Fibroblast of lung (primary cell): ENCODE measurements around the gene TLN1. TPM values are rescaled to one million over a fixed set of nuclear protein-coding genes. Genes with fewer than 3 reads are reported as not detected.
A peak's percentile ranks its signal among the peaks of the same experiment; 100 is the strongest.

Source experiments
- DNase-seq, 2 donors: peaks; one replicate each; pipeline versions ENCODE4 v3.0.0 to v3.0.0-alpha.2; 2010; ENCODE audit warnings: low read depth in 2 of 2
- H2AFZ ChIP-seq: 2 replicates; pipeline ENCODE4 v1.5.1; 2012; ENCODE audit warnings: low read length, control low read depth, inconsistent platforms
- H3K27ac ChIP-seq: 2 replicates; pipeline ENCODE4 v1.5.1; 2011; ENCODE audit warnings: low read length, control low read depth; ENCODE audit not compliant: insufficient read depth
- H3K27me3 ChIP-seq: 2 replicates; pipeline ENCODE4 v1.5.1; 2011; ENCODE audit warnings: mild to moderate bottlenecking, low read length; ENCODE audit not compliant: control insufficient read depth, insufficient read depth
- H3K36me3 ChIP-seq: 2 replicates; pipeline ENCODE4 v1.5.1; 2011; ENCODE audit warnings: low read length; ENCODE audit not compliant: control insufficient read depth, insufficient read depth
- H3K4me1 ChIP-seq: 2 replicates; pipeline ENCODE4 v1.5.1; 2011; ENCODE audit warnings: low read length; ENCODE audit not compliant: control insufficient read depth, insufficient read depth; ENCODE audit errors: extremely low read depth
- H3K4me2 ChIP-seq: 2 replicates; pipeline ENCODE4 v1.5.1; 2011; ENCODE audit warnings: low read length, control low read depth; ENCODE audit not compliant: insufficient read depth; ENCODE audit errors: extremely low read depth
- H3K4me3 ChIP-seq, 4 experiments: fragments of 200-600 bp in 1 of 4; sonication (generic) in 1 of 4; replicated peaks in 1 of 4; 2 replicates each; pipeline ENCODE4 v1.5.1; 2011 to 2016; ENCODE audit warnings: low read length in 4 of 4, low read depth in 3 of 4, mild to moderate bottlenecking in 3 of 4, control low read depth in 2 of 4, inconsistent platforms in 1 of 4, mixed read lengths in 1 of 4; ENCODE audit not compliant: insufficient read depth in 1 of 4; ENCODE audit errors: control extremely low read depth in 1 of 4
- H3K79me2 ChIP-seq: 2 replicates; pipeline ENCODE4 v1.5.1; 2012; ENCODE audit warnings: mild to moderate bottlenecking, low read length, inconsistent platforms; ENCODE audit not compliant: control insufficient read depth, insufficient read depth
- H3K9ac ChIP-seq: 2 replicates; pipeline ENCODE4 v1.5.1; 2011; ENCODE audit warnings: mild to moderate bottlenecking, low read length, control low read depth; ENCODE audit not compliant: insufficient read depth
- H3K9me3 ChIP-seq: 2 replicates; pipeline ENCODE4 v1.5.1; 2012; ENCODE audit warnings: low read depth, low read length; ENCODE audit not compliant: control insufficient read depth, insufficient read depth
- H4K20me1 ChIP-seq: 2 replicates; pipeline ENCODE4 v1.5.1; 2011; ENCODE audit warnings: low read length; ENCODE audit not compliant: control insufficient read depth, insufficient read depth; ENCODE audit errors: extremely low read depth
- EZH2 ChIP-seq: IDR thresholded peaks from 2 replicates; pipeline ENCODE4 v1.5.1; 2012; ENCODE audit warnings: low read length, control low read depth, mild to moderate bottlenecking; ENCODE audit errors: missing control alignments
- polyA plus RNA-seq, 2 donors: library from polyadenylated mRNA; depleted of rRNA in 1 of 2; stranded (reverse) in 1 of 2; unstranded in 1 of 2; fragments of >200 nt; gene quantifications; 2 replicates each; pipeline ENCODE4 v1.2.1, GENCODE V29; 2011 to 2012; ENCODE audit warnings: missing spikeins in 1 of 2
- total RNA-seq: library from RNA; depleted of rRNA; stranded (reverse); fragments of >200 nt; gene quantifications from 2 replicates; pipeline ENCODE4 v1.2.1, GENCODE V29; 2014
- TF ChIP-seq, protein P1 (sequence below), 2 donors: IDR thresholded peaks in 1 of 2; conservative IDR thresholded peaks in 1 of 2; 1 replicate in 1 of 2; 2 replicates in 1 of 2; pipeline ENCODE4 v1.5.1; 2011 to 2012; ENCODE audit warnings: low read length in 2 of 2, control low read depth in 1 of 2, inconsistent platforms in 1 of 2, low read depth in 1 of 2, mild to moderate bottlenecking in 1 of 2

Gene TLN1
- total and polyA plus RNA-seq, 2 donors (not counting 1 experiment from before 2014, with no cell fraction given): 214 to 405 TPM

DNA sequence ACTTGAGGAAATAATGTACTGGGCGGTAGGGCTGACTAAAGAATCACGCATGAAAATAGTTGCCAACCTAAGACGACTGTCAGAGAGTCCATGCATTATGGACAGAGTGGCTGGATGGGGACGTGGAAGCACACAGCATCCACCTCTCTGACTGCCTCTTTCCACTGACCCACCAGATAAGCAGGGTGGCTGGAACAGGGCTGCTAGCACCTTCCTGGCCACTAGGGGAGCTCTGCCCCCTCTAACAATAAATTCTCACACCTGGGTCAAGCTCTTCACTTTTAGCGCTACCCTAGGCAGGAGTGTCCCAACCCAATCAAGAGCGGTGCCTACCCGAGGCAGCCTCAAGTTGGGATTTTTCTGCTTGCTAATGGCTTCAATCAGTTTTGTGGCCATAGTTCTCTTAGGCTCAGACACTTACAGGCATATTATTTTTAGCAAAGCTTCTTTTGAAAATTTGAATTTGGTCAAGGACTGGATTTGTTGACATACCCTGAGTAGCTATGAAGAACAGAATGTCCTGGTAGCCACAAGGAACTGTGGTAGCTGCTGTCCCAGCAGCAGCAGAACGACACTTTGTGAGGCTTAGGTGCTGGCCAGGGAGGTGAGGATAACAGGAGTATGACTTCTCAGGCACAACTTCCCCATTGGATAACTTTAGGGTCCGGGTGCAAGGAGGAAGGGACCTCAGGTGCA is 35.3 kb downstream of the TLN1 start:
- TF ChIP-seq, protein P1, sequence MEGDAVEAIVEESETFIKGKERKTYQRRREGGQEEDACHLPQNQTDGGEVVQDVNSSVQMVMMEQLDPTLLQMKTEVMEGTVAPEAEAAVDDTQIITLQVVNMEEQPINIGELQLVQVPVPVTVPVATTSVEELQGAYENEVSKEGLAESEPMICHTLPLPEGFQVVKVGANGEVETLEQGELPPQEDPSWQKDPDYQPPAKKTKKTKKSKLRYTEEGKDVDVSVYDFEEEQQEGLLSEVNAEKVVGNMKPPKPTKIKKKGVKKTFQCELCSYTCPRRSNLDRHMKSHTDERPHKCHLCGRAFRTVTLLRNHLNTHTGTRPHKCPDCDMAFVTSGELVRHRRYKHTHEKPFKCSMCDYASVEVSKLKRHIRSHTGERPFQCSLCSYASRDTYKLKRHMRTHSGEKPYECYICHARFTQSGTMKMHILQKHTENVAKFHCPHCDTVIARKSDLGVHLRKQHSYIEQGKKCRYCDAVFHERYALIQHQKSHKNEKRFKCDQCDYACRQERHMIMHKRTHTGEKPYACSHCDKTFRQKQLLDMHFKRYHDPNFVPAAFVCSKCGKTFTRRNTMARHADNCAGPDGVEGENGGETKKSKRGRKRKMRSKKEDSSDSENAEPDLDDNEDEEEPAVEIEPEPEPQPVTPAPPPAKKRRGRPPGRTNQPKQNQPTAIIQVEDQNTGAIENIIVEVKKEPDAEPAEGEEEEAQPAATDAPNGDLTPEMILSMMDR (conservative IDR thresholded peaks at IDR 0.05 in 1 of 2, IDR thresholded peaks at IDR 0.05 in 1 of 2; ENCODE audit: low read depth in 1 of 2, low read length in 2 of 2): peak; percentile 84 to 96
- no peak for TF ChIP-seq EZH2
- DNase-seq: peak; percentile 38 to 55
- H3K36me3 ChIP-seq: peaks cover 44% of the 10 kb centered on the region

DNA sequence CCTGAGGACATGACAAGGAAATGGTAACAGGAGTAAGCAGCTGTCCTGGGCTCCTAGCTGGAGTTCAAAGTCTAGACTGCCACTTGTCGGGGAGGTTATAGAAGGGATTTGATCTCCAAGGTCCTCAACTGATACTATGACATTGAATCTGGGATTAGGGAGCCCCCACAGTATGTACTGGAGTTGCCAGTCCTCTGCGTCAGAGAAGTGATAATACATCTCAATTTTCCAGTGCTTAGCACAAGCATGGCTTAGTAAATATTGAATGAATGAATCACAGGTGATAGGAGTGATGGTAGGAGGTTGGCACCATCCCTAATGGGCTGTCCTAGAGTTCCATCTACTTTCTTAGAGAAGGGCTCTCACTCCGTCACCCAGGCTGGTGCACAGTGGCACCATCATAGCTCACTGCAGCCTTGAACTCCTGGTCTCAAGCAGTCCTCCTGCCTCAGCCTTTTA is 36.0 kb downstream of the TLN1 start:
- H3K27ac ChIP-seq: no peak overlapping the region
- peaks cover 10% of the 10 kb centered on the region for H3K4me1 ChIP-seq
- no peaks in the 10 kb centered on the region for H4K20me1 ChIP-seq
- no peaks in the 10 kb centered on the region for H3K27me3 ChIP-seq
- peak in 1 of 2 donors; percentile 58 for DNase-seq
- H3K79me2 ChIP-seq: no peaks in the 10 kb centered on the region
- peak overlapping the region; percentile 5 for H3K4me2 ChIP-seq
- no peaks in the 10 kb centered on the region for H3K9me3 ChIP-seq
- no peak overlapping the region for H3K9ac ChIP-seq
- H3K36me3 ChIP-seq: peaks cover 44% of the 10 kb centered on the region
- H2AFZ ChIP-seq: no peak overlapping the region
- no peak for TF ChIP-seq EZH2
- H3K4me3 ChIP-seq: no peak overlapping the region

More for the DNA sequence above, 35.3 kb downstream of the TLN1 start:
- Histone ChIP-seq H4K20me1 (no peaks in the 10 kb centered on the region), H3K79me2 (no peaks in the 10 kb centered on the region), H3K4me2 (no peak overlapping the region), H3K27ac (no peak overlapping the region), H3K4me3 (no peak overlapping the region), H3K27me3 (no peaks in the 10 kb centered on the region), H3K4me1 (peaks cover 6% of the 10 kb centered on the region), H3K9me3 (no peaks in the 10 kb centered on the region), H3K9ac (no peak overlapping the region), H2AFZ (no peak overlapping the region)

DNA sequence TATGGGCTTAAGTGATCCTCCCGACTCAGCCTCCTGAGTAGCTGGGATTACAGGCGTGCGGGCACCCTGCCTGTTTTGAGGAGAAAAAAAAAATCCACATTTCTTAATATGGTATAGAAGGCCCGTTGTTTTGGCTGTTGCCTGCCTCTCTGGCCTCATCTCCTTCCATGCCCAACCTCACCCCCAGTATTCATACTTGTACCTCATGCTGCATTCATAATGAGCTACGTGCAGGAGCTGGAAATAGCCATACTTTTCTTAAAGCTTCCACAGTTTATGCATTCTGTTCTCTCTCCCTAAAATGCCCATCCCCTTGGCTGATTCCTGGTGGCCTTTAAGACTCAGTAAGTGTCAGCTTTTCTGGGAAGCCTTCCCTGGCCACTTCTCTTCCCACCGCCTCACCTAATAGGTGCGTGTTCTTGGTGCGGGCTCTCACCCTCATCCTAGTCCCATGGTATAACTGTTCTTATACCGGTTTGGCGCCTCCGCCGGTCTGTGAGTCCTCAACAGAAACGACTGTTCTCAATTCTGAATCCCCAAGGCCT is 40.2 kb downstream of the TLN1 start:
- Histone ChIP-seq H3K9me3 (no peaks in the 10 kb centered on the region), H3K4me3 (peak overlapping the region in 1 of 4 experiments; percentile 99), H3K4me1 (peaks cover 18% of the 10 kb centered on the region), H2AFZ (no peak overlapping the region), H3K27ac (peak overlapping the region; percentile 79), H4K20me1 (peaks cover 2% of the 10 kb centered on the region), H3K4me2 (peak overlapping the region; percentile 81), H3K36me3 (peaks cover 14% of the 10 kb centered on the region), H3K27me3 (no peaks in the 10 kb centered on the region), H3K79me2 (peaks cover 29% of the 10 kb centered on the region), H3K9ac (no peak overlapping the region)
- TF ChIP-seq, protein P1 (conservative IDR thresholded peaks at IDR 0.05 in 1 of 2, IDR thresholded peaks at IDR 0.05 in 1 of 2; ENCODE audit: low read depth in 1 of 2, low read length in 2 of 2): no peak
- TF ChIP-seq EZH2: no peak
- DNase-seq: peak in 1 of 2 donors; percentile 34
